ENCODE measurements around the gene STC2.
A peak's percentile ranks its signal among the peaks of the same experiment; 100 is the strongest.

The STC2 gene

DNA sequence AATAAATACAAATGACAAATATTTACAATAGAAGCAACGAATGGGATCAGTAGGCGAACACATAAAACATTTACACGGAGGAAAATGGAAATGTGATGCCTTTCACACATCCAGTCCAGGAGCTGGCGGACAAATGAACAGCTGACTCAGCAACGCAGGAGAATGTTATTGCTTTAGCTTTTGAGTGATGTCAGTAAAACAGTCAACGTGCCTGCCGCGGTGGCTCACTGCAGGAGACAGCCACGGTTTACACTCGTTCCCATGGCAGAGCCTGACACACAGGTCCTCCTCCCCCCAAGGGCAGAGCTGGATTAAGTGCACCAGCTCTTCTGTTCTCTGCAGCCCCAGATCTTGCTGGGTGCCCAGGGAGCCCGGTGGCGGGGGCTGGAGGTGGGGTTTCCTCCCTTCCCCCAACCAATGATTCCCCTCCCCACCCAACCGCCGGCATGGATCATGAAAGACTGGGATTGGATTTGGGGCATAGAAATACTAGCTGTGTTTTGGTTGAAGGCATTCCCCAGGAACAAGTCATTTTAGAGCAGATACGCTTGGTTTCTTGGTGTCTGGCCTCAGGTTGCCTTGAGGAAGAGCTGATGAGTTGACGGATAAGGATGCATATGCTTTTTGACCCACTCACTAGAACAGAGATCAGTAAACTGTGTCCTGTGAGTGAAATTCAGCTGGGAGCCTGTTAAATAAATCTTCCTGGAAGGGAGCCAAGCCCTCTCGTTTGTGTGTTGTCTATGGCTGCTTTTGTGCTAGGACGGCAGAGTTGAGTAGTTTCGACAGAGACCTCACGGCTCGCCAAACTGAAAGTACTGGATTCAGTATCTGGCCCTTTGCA is 12.5 kb downstream of the STC2 start:
- Histone ChIP-seq H2AFZ (ENCODE audit: low read length) (peak overlapping the region; percentile 38), H2AK5ac (ENCODE audit: low read depth, low read length) (no peak overlapping the region), H3K4me3 (ENCODE audit: low read length in 2 of 2) (no peak overlapping the region), H2BK15ac (ENCODE audit: low read length) (no peak overlapping the region), H3K9me3 (replicated peaks in 1 of 2; ENCODE audit: control insufficient read depth in 2 of 2, insufficient read depth in 1 of 2, low read depth in 1 of 2, low read length in 2 of 2) (peaks cover 0 to 1% of the 10 kb centered on the region in 2 donors), H3K18ac (ENCODE audit: low read length) (peak overlapping the region; percentile 24), H3K27me3 (ENCODE audit: control insufficient read depth in 3 of 3, insufficient read depth in 3 of 3, low read depth in 1 of 3, low read length in 3 of 3) (peaks cover 0 to 4% (median 0%) of the 10 kb centered on the region in 3 experiments), H3K4me1 (ENCODE audit: control insufficient read depth in 2 of 2, insufficient read depth in 1 of 2, low read depth in 1 of 2, low read length in 2 of 2) (peaks cover 12 to 20% of the 10 kb centered on the region in 2 donors), H2BK120ac (ENCODE audit: low read depth, low read length) (no peak overlapping the region), H3K27ac (replicated peaks; ENCODE audit: low read length) (peak overlapping the region; percentile 21), H3K9ac (ENCODE audit: low read depth, low read length, poor library complexity) (no peak overlapping the region), H3K79me1 (ENCODE audit: low read depth, low read length) (no peaks in the 10 kb centered on the region), H3K23ac (ENCODE audit: low read depth, low read length, poor library complexity) (no peak overlapping the region), H2BK12ac (ENCODE audit: low read length) (no peak overlapping the region), H3K4me2 (ENCODE audit: insufficient read depth, low read length, poor library complexity, severe bottlenecking) (no peak overlapping the region), H4K91ac (ENCODE audit: low read depth, low read length, poor library complexity) (no peak overlapping the region), H3K4ac (ENCODE audit: low read length) (no peak overlapping the region), H3K14ac (ENCODE audit: low read length) (no peak overlapping the region), H3K36me3 (replicated peaks in 1 of 2; ENCODE audit: control insufficient read depth in 2 of 2, insufficient read depth in 2 of 2, low read length in 2 of 2) (peaks cover 0 to 12% of the 10 kb centered on the region in 2 donors), H2BK5ac (ENCODE audit: low read length) (no peak overlapping the region), H4K8ac (ENCODE audit: low read depth, low read length) (no peak overlapping the region)
- WGBS, 2 donors (ENCODE audit: extremely low coverage in 2 of 2, insufficient read length in 2 of 2, insufficient replicate concordance in 1 of 2) = no CpG with 5 or more reads among the region's 21 CpGs
- no peak for DNase-seq (ENCODE audit: low spot score)

DNA sequence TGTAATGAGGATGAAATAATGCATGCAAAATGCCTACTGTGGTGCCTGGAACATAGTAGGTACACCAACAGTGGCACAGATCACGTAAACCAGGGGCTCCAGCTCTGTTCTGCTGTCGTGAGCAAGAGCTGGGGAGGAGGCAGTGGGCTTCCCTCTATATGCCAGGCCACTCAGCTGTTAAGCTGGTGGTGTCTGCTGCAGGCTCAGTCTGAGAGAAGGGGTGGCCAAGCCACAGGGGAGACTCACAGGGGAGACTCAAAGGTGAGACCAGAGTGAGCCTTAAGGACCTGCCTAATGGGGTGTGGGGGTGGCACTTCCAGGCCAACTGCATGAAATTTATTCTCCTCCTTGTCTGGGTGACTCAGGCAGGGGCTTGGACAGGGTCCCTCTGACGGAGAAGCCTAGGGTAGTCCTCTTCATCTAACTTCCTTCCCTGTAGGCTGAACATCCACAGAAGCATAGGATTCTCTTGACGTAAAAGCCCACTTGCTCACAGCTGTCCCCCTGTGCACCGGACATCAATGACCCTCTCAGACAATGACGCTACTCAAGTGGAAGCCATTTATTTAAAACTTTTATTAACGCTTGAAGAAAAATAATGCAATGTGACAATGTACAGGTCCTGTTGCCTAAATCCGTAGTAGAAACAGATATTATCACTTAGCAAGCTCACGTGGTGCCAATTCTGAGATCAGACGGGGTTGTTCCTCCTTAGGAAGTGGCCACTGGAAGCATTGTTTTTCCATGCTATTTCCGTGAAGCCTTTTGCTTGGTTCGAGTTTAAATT is 13.9 kb downstream of the STC2 start:
- Histone ChIP-seq H3K27ac (replicated peaks; ENCODE audit: low read length) (no peak overlapping the region), H3K4me2 (ENCODE audit: insufficient read depth, low read length, poor library complexity, severe bottlenecking) (no peak overlapping the region)

DNA sequence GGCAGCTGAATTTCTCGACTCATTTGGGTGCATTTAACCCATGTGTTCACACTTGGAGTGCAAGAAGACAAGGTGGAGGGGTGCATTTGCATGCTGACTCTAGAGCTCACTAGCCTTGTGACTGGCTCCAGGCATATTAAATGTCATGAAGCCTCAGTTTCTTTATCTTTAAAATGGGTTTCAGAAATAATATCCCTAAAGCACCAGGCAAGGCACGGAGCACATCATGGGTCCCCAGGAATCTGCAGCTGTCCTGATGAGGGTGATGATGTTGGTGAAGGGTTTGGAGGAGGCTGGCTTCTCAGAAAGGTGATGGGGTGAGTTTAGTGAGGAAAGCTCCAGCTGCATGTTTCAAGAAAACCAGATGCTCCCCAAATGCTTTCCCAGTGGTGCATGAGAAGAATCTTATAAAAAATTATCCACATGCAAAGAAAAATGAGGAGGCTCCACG is 14.8 kb downstream of the STC2 start:
- no peak overlapping the region for H3K9ac ChIP-seq (ENCODE audit: low read depth, low read length, poor library complexity)
- no peak overlapping the region for H4K91ac ChIP-seq (ENCODE audit: low read depth, low read length, poor library complexity)
- H3K27me3 ChIP-seq (ENCODE audit: control insufficient read depth in 3 of 3, insufficient read depth in 3 of 3, low read depth in 1 of 3, low read length in 3 of 3) = peaks cover 0 to 4% (median 0%) of the 10 kb centered on the region in 3 experiments
- no peak overlapping the region for H2BK12ac ChIP-seq (ENCODE audit: low read length)
- no peak overlapping the region for H2BK120ac ChIP-seq (ENCODE audit: low read depth, low read length)
- no peak for DNase-seq (ENCODE audit: low spot score)
- no peak overlapping the region for H3K4me3 ChIP-seq (ENCODE audit: low read length in 2 of 2)
- H2AK5ac ChIP-seq (ENCODE audit: low read depth, low read length) = no peak overlapping the region
- H3K36me3 ChIP-seq (replicated peaks in 1 of 2; ENCODE audit: control insufficient read depth in 2 of 2, insufficient read depth in 2 of 2, low read length in 2 of 2) = peaks cover 0 to 4% of the 10 kb centered on the region in 2 donors
- no peak overlapping the region for H3K18ac ChIP-seq (ENCODE audit: low read length)
- no peaks in the 10 kb centered on the region for H3K79me1 ChIP-seq (ENCODE audit: low read depth, low read length)
- no peak overlapping the region for H3K14ac ChIP-seq (ENCODE audit: low read length)
- peaks cover 0 to 3% of the 10 kb centered on the region in 2 donors for H3K9me3 ChIP-seq (replicated peaks in 1 of 2; ENCODE audit: control insufficient read depth in 2 of 2, insufficient read depth in 1 of 2, low read depth in 1 of 2, low read length in 2 of 2)
- no peak overlapping the region for H3K27ac ChIP-seq (replicated peaks; ENCODE audit: low read length)
- no peak overlapping the region for H3K4ac ChIP-seq (ENCODE audit: low read length)
- no CpG with 5 or more reads among the region's 3 CpGs for WGBS, 2 donors (ENCODE audit: extremely low coverage in 2 of 2, insufficient read length in 2 of 2, insufficient replicate concordance in 1 of 2)
- no peak overlapping the region for H4K8ac ChIP-seq (ENCODE audit: low read depth, low read length)
- H3K4me2 ChIP-seq (ENCODE audit: insufficient read depth, low read length, poor library complexity, severe bottlenecking) = no peak overlapping the region
- H2BK5ac ChIP-seq (ENCODE audit: low read length) = no peak overlapping the region
- peaks cover 16 to 19% of the 10 kb centered on the region in 2 donors for H3K4me1 ChIP-seq (ENCODE audit: control insufficient read depth in 2 of 2, insufficient read depth in 1 of 2, low read depth in 1 of 2, low read length in 2 of 2)
- no peak overlapping the region for H3K23ac ChIP-seq (ENCODE audit: low read depth, low read length, poor library complexity)
- H2AFZ ChIP-seq (ENCODE audit: low read length) = no peak overlapping the region
- H2BK15ac ChIP-seq (ENCODE audit: low read length) = no peak overlapping the region

More for the DNA sequence above, 13.9 kb downstream of the STC2 start:
- H2AK5ac ChIP-seq (ENCODE audit: low read depth, low read length) = no peak overlapping the region
- H2BK15ac ChIP-seq (ENCODE audit: low read length) = no peak overlapping the region
- peak overlapping the region; percentile 50 for H3K9ac ChIP-seq (ENCODE audit: low read depth, low read length, poor library complexity)
- H3K4me3 ChIP-seq (ENCODE audit: low read length in 2 of 2) = no peak overlapping the region
- no peak overlapping the region for H3K4ac ChIP-seq (ENCODE audit: low read length)
- no peak overlapping the region for H4K91ac ChIP-seq (ENCODE audit: low read depth, low read length, poor library complexity)
- H2BK12ac ChIP-seq (ENCODE audit: low read length) = no peak overlapping the region
- no peaks in the 10 kb centered on the region for H3K79me1 ChIP-seq (ENCODE audit: low read depth, low read length)
- H2BK120ac ChIP-seq (ENCODE audit: low read depth, low read length) = no peak overlapping the region
- H2AFZ ChIP-seq (ENCODE audit: low read length) = no peak overlapping the region
- no peak overlapping the region for H4K8ac ChIP-seq (ENCODE audit: low read depth, low read length)
- H3K27me3 ChIP-seq (ENCODE audit: control insufficient read depth in 3 of 3, insufficient read depth in 3 of 3, low read depth in 1 of 3, low read length in 3 of 3) = peaks cover 0 to 4% (median 0%) of the 10 kb centered on the region in 3 experiments
- H3K4me1 ChIP-seq (ENCODE audit: control insufficient read depth in 2 of 2, insufficient read depth in 1 of 2, low read depth in 1 of 2, low read length in 2 of 2) = peaks cover 16 to 20% of the 10 kb centered on the region in 2 donors
- no peak overlapping the region for H3K14ac ChIP-seq (ENCODE audit: low read length)
- peak overlapping the region; percentile 20 for H3K18ac ChIP-seq (ENCODE audit: low read length)
- peaks cover 0 to 1% of the 10 kb centered on the region in 2 donors for H3K9me3 ChIP-seq (replicated peaks in 1 of 2; ENCODE audit: control insufficient read depth in 2 of 2, insufficient read depth in 1 of 2, low read depth in 1 of 2, low read length in 2 of 2)
- no CpG with 5 or more reads among the region's 12 CpGs for WGBS, 2 donors (ENCODE audit: extremely low coverage in 2 of 2, insufficient read length in 2 of 2, insufficient replicate concordance in 1 of 2)
- no peak overlapping the region for H3K23ac ChIP-seq (ENCODE audit: low read depth, low read length, poor library complexity)
- peaks cover 0 to 7% of the 10 kb centered on the region in 2 donors for H3K36me3 ChIP-seq (replicated peaks in 1 of 2; ENCODE audit: control insufficient read depth in 2 of 2, insufficient read depth in 2 of 2, low read length in 2 of 2)
- no peak for DNase-seq (ENCODE audit: low spot score)
- H2BK5ac ChIP-seq (ENCODE audit: low read length) = no peak overlapping the region

DNA sequence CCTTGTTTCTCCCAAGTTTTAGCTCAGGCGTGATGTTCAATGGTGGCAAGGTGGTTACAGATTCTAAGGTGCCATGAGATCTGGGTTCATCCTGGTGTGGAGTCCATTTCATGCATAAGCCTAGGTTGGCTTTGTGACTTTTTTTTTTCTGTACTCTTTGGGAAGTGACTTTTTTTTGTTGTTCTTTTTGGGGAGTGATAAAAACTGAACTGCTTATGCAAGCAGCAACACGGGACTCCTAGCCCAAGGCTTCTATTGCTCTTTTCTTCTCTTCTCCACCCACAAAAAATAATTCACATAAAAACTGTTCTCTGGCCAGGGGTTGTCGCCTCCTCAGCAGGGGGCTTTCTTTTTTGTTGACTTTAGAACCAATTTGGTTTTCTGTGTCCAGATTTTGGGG is 15.4 kb downstream of the STC2 start:
- Histone ChIP-seq H3K14ac (ENCODE audit: low read length) (no peak overlapping the region), H3K4ac (ENCODE audit: low read length) (no peak overlapping the region), H4K8ac (ENCODE audit: low read depth, low read length) (no peak overlapping the region), H3K27ac (replicated peaks; ENCODE audit: low read length) (no peak overlapping the region), H4K91ac (ENCODE audit: low read depth, low read length, poor library complexity) (no peak overlapping the region), H3K9me3 (replicated peaks in 1 of 2; ENCODE audit: control insufficient read depth in 2 of 2, insufficient read depth in 1 of 2, low read depth in 1 of 2, low read length in 2 of 2) (peaks cover 3 to 5% of the 10 kb centered on the region in 2 donors), H3K4me3 (ENCODE audit: low read length in 2 of 2) (no peak overlapping the region), H2BK120ac (ENCODE audit: low read depth, low read length) (no peak overlapping the region), H3K9ac (ENCODE audit: low read depth, low read length, poor library complexity) (no peak overlapping the region), H3K23ac (ENCODE audit: low read depth, low read length, poor library complexity) (no peak overlapping the region), H2BK12ac (ENCODE audit: low read length) (no peak overlapping the region), H2BK15ac (ENCODE audit: low read length) (no peak overlapping the region), H3K4me2 (ENCODE audit: insufficient read depth, low read length, poor library complexity, severe bottlenecking) (no peak overlapping the region), H2AFZ (ENCODE audit: low read length) (no peak overlapping the region), H3K4me1 (ENCODE audit: control insufficient read depth in 2 of 2, insufficient read depth in 1 of 2, low read depth in 1 of 2, low read length in 2 of 2) (peaks cover 16 to 19% of the 10 kb centered on the region in 2 donors), H2BK5ac (ENCODE audit: low read length) (no peak overlapping the region), H3K79me1 (ENCODE audit: low read depth, low read length) (no peaks in the 10 kb centered on the region), H3K27me3 (ENCODE audit: control insufficient read depth in 3 of 3, insufficient read depth in 3 of 3, low read depth in 1 of 3, low read length in 3 of 3) (peaks cover 0 to 4% (median 0%) of the 10 kb centered on the region in 3 experiments), H3K36me3 (replicated peaks in 1 of 2; ENCODE audit: control insufficient read depth in 2 of 2, insufficient read depth in 2 of 2, low read length in 2 of 2) (no peaks in the 10 kb centered on the region), H3K18ac (ENCODE audit: low read length) (no peak overlapping the region), H2AK5ac (ENCODE audit: low read depth, low read length) (no peak overlapping the region)
- DNase-seq (ENCODE audit: low spot score) = no peak
- WGBS, 2 donors (ENCODE audit: extremely low coverage in 2 of 2, insufficient read length in 2 of 2, insufficient replicate concordance in 1 of 2) = no CpG with 5 or more reads among the region's 3 CpGs

Data from neuronal stem cell (in vitro differentiated cells).